OCI-LY7 (cell line): ENCODE results near the gene CDC42BPB. TPM values are rescaled to one million over a fixed set of nuclear protein-coding genes. Genes with fewer than 3 reads are reported as not detected.
"Not testable (repeated sequence)": the region's sequence is repeated elsewhere in the genome, so short reads cannot be mapped to it uniquely, and the experiment has no call there.

Experiments used
- BruUV-seq: library from RNA; stranded (reverse); fragments of 400-500 nt; replicated peaks from 2 replicates; lab custom pipeline; 2021; lab: Mats Ljungman, UMichigan
- CTCF ChIA-PET: fragments of 300-600 bp; sonication (Branson Sonifier 250); formaldehyde crosslinking; loops from one replicate; lab custom pipeline; 2022; ENCODE audit warnings: antibody characterized with exemption; ENCODE audit not compliant: unreplicated experiment; lab: Charles Lee
- POLR2A ChIA-PET: fragments of 300-600 bp; sonication (Branson Sonifier 250); formaldehyde crosslinking; loops from one replicate; lab custom pipeline; 2022; ENCODE audit warnings: antibody characterized with exemption; lab: Charles Lee
- DNase-seq: peaks from one replicate; pipeline ENCODE4 v3.0.0-alpha.2; 2015; ENCODE audit warnings: low spot score
- H2AFZ ChIP-seq: fragments of 200-600 bp; sonication (generic), shearing (Covaris generic); 2 replicates; pipeline ENCODE4 v1.6.1; 2014; ENCODE audit warnings: mild to moderate bottlenecking, antibody characterized with exemption, low read length, moderate library complexity
- H3K27ac ChIP-seq: fragments of 200-600 bp; sonication (generic); 2 replicates; pipeline ENCODE4 v1.5.1; 2014; ENCODE audit warnings: mixed run types, low read depth, mild to moderate bottlenecking, moderate library complexity, low read length, inconsistent platforms; ENCODE audit not compliant: poor library complexity, severe bottlenecking
- H3K36me3 ChIP-seq: fragments of 200-600 bp; sonication (generic); 2 replicates; pipeline ENCODE4 v1.6.1; 2014; ENCODE audit warnings: mild to moderate bottlenecking, antibody characterized with exemption, low read length, moderate library complexity, mixed read lengths; ENCODE audit not compliant: insufficient read depth
- H3K4me1 ChIP-seq: fragments of 200-600 bp; sonication (generic); 2 replicates; pipeline ENCODE4 v1.5.1; 2014; ENCODE audit warnings: mild to moderate bottlenecking, low read length; ENCODE audit not compliant: insufficient read depth, poor library complexity, severe bottlenecking
- H3K4me2 ChIP-seq: fragments of 200-600 bp; sonication (generic); 2 replicates; pipeline ENCODE4 v1.6.1; 2014; ENCODE audit warnings: mild to moderate bottlenecking, low read length
- H3K4me3 ChIP-seq: fragments of 200-600 bp; sonication (generic); 2 replicates; pipeline ENCODE4 v1.5.1; 2014; ENCODE audit warnings: mild to moderate bottlenecking, low read depth, low read length; ENCODE audit not compliant: poor library complexity, severe bottlenecking
- H3K79me2 ChIP-seq: fragments of 200-600 bp; sonication (generic); 2 replicates; pipeline ENCODE4 v1.6.1; 2016; ENCODE audit warnings: low read depth, mild to moderate bottlenecking, low read length, moderate library complexity, mixed read lengths; ENCODE audit not compliant: insufficient read depth
- H3K9me2 ChIP-seq: fragments of 200-600 bp; sonication (generic); 2 replicates; pipeline ENCODE4 v1.6.1; 2016; ENCODE audit warnings: mild to moderate bottlenecking, low read length, mixed read lengths; ENCODE audit not compliant: insufficient read depth
- H3K9me3 ChIP-seq: fragments of 200-600 bp; sonication (generic); 2 replicates; pipeline ENCODE4 v1.6.1; 2014; ENCODE audit warnings: mild to moderate bottlenecking, mixed run types, low read length, mixed read lengths
- H4K20me1 ChIP-seq: fragments of 200-600 bp; sonication (generic); 2 replicates; pipeline ENCODE4 v1.6.1; 2014; ENCODE audit warnings: mild to moderate bottlenecking, antibody characterized with exemption, low read length, moderate library complexity, mixed read lengths; ENCODE audit not compliant: insufficient read depth
- EZH2phosphoT487 ChIP-seq: fragments of 200-600 bp; sonication (generic); IDR thresholded peaks from 2 replicates; pipeline ENCODE4 v1.6.1; 2018; ENCODE audit warnings: low read depth, borderline replicate concordance, mild to moderate bottlenecking, mixed run types, antibody characterized with exemption, low read length, moderate library complexity, mixed read lengths
- intact Hi-C: fragments of 100-400 bp; cut with micrococcal nuclease; formaldehyde crosslinking; loops from one replicate; pipeline ENCODE4 v1.10.0; 2022; ENCODE audit not compliant: unreplicated experiment
- total RNA-seq, 2 experiments: library from RNA; depleted of rRNA in 1 of 2; stranded (reverse); fragments of >200 nt in 1 of 2; shearing (Covaris generic) in 1 of 2; gene quantifications; 2 replicates each; pipeline ENCODE4 v1.2.3, GENCODE V29; 2014 to 2022
- TF ChIP-seq, protein P1 (sequence below): fragments of 200-600 bp; sonication (generic); conservative IDR thresholded peaks from 2 replicates; pipeline ENCODE4 v1.5.1; 2014; ENCODE audit warnings: mild to moderate bottlenecking, antibody characterized with exemption, low read length, moderate library complexity, mixed read lengths

CDC42BPB gene
- total RNA-seq, 2 experiments from 2014 or later: 0.03 to 0.46 TPM

DNA sequence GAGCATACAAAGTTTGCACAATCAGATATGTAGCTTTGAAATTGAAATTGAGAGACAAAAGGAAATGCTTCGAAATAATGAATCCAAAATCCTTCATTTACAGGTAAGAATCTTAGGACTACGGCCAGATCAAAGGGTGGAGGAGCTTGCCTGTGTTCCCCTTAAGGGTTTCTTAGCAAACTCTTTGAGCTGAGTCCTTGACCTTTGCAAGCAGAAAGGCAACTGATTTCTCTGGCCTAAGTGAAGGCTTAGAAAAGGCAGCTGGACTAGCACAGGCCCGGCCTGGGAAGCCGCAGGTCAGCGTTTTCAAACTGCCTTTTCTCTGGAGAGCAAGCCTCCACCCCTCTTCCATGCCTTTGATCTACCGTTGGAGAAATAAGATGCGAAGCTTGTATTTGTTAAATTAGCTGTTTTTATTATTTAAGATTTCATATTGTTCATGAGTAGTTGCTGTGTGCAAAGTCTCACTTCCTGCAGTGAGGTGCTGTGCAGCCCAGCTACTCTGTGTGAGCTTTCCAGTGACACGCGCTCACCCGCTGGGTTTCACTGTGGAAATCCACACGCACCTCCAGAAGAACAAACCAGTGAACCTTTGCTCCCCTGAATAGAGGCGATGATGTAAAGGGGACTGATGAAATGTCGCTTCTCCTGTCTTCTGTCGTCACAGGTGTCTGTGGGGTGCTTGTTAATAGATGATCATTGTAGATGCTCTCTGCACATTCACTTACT lies 159.9 kb downstream of the CDC42BPB start:
- H3K4me2 ChIP-seq: no peak overlapping the region
- intact Hi-C loops: no loop called here
- H3K36me3 ChIP-seq: no peaks in the 10 kb centered on the region
- no peak overlapping the region for H3K4me3 ChIP-seq
- TF ChIP-seq, protein P1, sequence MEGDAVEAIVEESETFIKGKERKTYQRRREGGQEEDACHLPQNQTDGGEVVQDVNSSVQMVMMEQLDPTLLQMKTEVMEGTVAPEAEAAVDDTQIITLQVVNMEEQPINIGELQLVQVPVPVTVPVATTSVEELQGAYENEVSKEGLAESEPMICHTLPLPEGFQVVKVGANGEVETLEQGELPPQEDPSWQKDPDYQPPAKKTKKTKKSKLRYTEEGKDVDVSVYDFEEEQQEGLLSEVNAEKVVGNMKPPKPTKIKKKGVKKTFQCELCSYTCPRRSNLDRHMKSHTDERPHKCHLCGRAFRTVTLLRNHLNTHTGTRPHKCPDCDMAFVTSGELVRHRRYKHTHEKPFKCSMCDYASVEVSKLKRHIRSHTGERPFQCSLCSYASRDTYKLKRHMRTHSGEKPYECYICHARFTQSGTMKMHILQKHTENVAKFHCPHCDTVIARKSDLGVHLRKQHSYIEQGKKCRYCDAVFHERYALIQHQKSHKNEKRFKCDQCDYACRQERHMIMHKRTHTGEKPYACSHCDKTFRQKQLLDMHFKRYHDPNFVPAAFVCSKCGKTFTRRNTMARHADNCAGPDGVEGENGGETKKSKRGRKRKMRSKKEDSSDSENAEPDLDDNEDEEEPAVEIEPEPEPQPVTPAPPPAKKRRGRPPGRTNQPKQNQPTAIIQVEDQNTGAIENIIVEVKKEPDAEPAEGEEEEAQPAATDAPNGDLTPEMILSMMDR: no peak
- TF ChIP-seq EZH2phosphoT487: no peak
- ChIA-PET POLR2A (no interaction called here), CTCF (no interaction called here)
- H3K9me2 ChIP-seq: no peaks in the 10 kb centered on the region
- peaks cover 2% of the 10 kb centered on the region; the same call in 1 of the 2 replicates for H4K20me1 ChIP-seq
- H2AFZ ChIP-seq: no peak overlapping the region
- H3K79me2 ChIP-seq: no peaks in the 10 kb centered on the region
- no peak for DNase-seq
- no TSS peak for BruUV-seq
- H3K4me1 ChIP-seq: peaks cover 24% of the 10 kb centered on the region
- H3K9me3 ChIP-seq: no peaks in the 10 kb centered on the region
- no peak overlapping the region for H3K27ac ChIP-seq

DNA sequence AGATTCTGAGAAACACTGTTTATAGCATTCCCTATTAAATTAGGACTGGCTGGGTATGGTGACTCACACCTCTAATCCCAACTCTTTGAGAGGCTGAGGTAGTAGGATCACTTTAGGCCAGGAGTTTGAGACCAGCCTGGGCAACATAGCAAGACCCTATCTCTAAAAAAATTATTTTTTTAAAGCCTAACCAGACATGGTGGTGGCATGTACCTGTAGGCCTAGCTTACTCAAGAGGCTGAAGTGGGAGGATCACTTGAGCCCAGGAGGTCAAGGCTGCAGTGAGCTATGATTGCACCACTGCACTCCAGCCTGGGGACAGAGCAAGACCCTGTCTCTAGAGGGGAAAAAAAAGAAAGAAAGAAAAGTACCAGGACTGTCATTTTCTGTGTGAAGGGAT lies 160.6 kb downstream of the CDC42BPB start:
- H3K4me3 ChIP-seq, H3K4me2 ChIP-seq, BruUV-seq, DNase-seq, H3K79me2 ChIP-seq, H3K9me3 ChIP-seq, H4K20me1 ChIP-seq, H3K27ac ChIP-seq, CTCF ChIA-PET, H3K9me2 ChIP-seq, H3K36me3 ChIP-seq, intact Hi-C loops, H2AFZ ChIP-seq, POLR2A ChIA-PET: not testable (repeated sequence)
- H3K4me1 ChIP-seq: peaks cover 16% of the 10 kb centered on the region

DNA sequence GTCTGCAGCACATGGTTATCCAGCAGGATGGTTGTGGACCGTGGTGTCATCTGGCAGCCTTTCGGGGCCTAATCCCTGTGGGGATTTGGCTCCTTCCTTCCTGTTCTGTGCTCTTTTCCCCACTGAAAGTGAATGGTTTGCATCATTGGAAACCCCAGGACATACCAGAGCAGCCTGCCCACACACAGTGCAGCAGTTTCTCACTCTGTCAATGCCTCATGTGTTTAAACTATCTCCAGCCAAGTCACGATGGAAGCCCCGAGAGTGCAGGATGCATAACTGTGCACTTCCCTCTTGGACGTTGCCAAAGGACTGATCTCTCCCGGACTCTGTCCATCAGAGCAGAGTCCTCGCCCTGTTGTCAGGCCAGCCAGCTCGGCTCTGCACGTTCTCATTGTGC lies 163.9 kb downstream of the CDC42BPB start:
- no peak overlapping the region for H3K4me3 ChIP-seq
- H3K36me3 ChIP-seq: no peaks in the 10 kb centered on the region
- no peak overlapping the region for H3K4me2 ChIP-seq
- no peaks in the 10 kb centered on the region for H3K4me1 ChIP-seq
- H2AFZ ChIP-seq: no peak overlapping the region
- H3K9me2 ChIP-seq: no peaks in the 10 kb centered on the region
- TF ChIP-seq, protein P1: no peak
- no peak for TF ChIP-seq EZH2phosphoT487
- DNase-seq: no peak
- no peaks in the 10 kb centered on the region for H4K20me1 ChIP-seq
- no TSS peak for BruUV-seq
- ChIA-PET CTCF (no interaction called here), POLR2A (no interaction called here)
- H3K9me3 ChIP-seq: no peaks in the 10 kb centered on the region
- H3K79me2 ChIP-seq: no peaks in the 10 kb centered on the region
- no peak overlapping the region for H3K27ac ChIP-seq
- intact Hi-C loops: no loop called here
